ENCODE results near the gene AK6.

Gene AK6

GRCh38 chr5:69334793-69335268 lies 34.5 kb downstream of the AK6 start:
- peak; percentile 80 to 85 for DNase-seq

GRCh38 chr5:69333668-69334315 lies 35.5 kb downstream of the AK6 start:
- peak in 1 of 2 experiments; percentile 26 for DNase-seq

DNA sequence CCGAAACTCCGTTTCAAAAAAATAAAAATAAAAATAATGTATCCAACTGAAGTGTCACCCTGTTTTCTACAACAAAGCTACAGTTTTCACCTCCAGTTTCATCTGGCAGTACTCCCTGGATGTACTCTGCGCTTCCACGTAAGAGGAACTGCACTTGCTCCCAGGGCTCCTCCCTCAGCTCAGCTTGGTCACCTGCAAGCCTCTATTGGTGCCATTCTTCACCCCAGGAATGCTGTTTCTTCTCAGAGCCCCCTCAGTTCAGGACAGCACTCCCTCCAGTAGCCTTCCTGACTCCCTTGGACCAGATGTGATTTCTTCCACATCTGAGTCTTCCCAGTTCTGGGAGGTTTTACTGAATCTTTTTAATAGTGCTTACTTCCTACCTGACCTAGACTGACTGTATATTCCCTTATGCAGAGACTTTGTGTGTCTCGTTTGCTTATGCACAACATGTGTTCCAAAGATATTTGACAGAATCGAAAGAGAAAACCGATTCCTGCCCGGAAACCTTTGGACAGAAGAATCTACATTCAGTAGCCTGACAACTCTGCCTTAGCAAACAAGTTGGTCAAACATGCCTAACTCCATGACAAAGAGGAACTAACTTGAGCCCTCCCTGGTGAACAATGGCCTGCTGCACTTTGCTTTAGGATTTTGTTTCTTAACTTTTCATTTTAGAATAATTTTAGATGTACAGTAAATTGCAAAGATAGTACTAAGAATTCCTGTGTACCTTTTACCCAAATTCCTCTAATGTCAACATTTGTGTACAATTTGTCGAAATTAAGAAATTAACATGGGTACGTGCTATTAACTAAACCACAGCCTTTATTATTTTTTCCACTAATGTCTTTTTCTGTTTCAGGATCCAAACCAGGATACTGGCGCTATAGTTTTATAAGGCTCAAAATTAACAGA lies 37.5 kb downstream of the AK6 start:
- no peak for DNase-seq

GRCh38 chr5:69329905-69330489 lies 39.3 kb downstream of the AK6 start:
- no peak for DNase-seq

DNA sequence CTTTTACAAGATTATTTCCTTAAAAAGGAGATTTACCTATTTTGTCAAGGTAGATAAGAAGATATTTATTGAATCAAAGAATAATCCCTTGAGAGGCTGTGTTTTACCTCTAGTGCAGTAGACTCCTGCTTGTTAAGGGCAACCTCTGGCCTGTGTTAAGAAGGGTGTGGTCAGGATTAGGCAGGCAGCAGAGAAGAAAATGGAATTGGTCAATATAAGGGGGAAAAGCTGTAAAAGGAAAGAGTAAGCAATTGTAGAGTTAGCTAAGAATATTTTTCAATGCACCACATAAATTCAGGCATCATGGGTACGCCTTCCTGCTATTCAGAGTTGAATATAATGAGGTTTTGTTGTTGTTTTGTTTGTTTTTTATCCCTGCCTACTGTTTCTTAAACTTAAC lies 43.0 kb downstream of the AK6 start:
- no peak for DNase-seq

GRCh38 chr5:69317391-69317790 lies 51.9 kb downstream of the AK6 start:
- DNase-seq, result no peak

DNA sequence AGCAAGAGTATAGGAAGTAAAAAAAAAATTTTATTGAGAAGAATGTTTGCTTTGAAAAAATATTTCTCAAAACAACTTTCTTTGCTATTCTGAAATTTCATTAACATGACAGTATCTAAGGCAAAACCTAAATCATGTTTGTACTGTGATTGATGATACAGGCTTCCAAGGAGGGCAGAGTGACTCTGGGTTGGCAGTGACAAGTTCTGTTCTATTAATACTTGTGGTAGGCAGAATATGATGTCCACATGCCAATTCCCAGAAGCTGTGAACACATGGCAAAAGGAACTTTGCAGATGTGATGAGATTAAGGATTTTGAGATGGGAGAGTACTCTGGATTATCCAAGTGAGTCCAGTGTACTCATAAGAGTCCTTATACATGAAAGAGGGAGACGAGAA lies 53.3 kb downstream of the AK6 start:
- no peak for DNase-seq

- DNase-seq, result no peak
Measured at GRCh38 chr5:69313428-69313827, 55.9 kb downstream of the AK6 start.

GRCh38 chr5:69312459-69313160 lies 56.7 kb downstream of the AK6 start:
- no peak for DNase-seq

DNA sequence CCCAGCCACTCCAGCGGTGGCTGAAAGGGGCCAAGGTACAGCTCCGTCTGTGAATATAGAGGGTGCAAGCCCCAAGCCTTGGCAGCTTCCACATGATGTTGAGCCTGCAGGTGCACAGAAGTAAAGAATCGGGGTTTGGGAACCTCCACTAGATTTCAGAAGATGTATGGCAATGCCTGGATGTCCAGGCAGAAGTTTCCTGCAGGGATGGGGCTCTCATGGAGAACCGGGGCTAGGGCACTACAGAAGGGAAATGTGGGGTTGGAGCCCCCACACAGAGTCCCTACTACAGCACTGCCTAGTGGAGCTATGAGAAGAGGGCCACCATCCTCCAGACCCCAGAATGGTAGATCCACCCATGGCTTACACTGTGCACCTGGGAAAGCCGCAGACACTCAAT lies 59.9 kb downstream of the AK6 start:
- DNase-seq, result no peak

- no peak for DNase-seq
Measured at GRCh38 chr5:69308046-69308553, 61.2 kb downstream of the AK6 start.

- no peak for DNase-seq
Measured at GRCh38 chr5:69305512-69305911, 63.8 kb downstream of the AK6 start.

Data from activated T-cell treated with anti-CD3 and anti-CD28 coated beads, Interleukin-2, amount 50 U/mL, for 48 hours (primary cell).